Fibroblast of lung (primary cell): ENCODE data around the gene NRF1. TPM values are rescaled to one million over a fixed set of nuclear protein-coding genes. Genes with fewer than 3 reads are reported as not detected.

Source experiments
- DNase-seq, 2 donors: peaks; one replicate each; pipeline versions ENCODE4 v3.0.0 to v3.0.0-alpha.2; 2010; ENCODE audit warnings: low read depth in 2 of 2
- H2AFZ ChIP-seq: 2 replicates; pipeline ENCODE4 v1.5.1; 2012; ENCODE audit warnings: low read length, control low read depth, inconsistent platforms
- H3K27ac ChIP-seq: 2 replicates; pipeline ENCODE4 v1.5.1; 2011; ENCODE audit warnings: low read length, control low read depth; ENCODE audit not compliant: insufficient read depth
- H3K27me3 ChIP-seq: 2 replicates; pipeline ENCODE4 v1.5.1; 2011; ENCODE audit warnings: mild to moderate bottlenecking, low read length; ENCODE audit not compliant: control insufficient read depth, insufficient read depth
- H3K36me3 ChIP-seq: 2 replicates; pipeline ENCODE4 v1.5.1; 2011; ENCODE audit warnings: low read length; ENCODE audit not compliant: control insufficient read depth, insufficient read depth
- H3K4me1 ChIP-seq: 2 replicates; pipeline ENCODE4 v1.5.1; 2011; ENCODE audit warnings: low read length; ENCODE audit not compliant: control insufficient read depth, insufficient read depth; ENCODE audit errors: extremely low read depth
- H3K4me2 ChIP-seq: 2 replicates; pipeline ENCODE4 v1.5.1; 2011; ENCODE audit warnings: low read length, control low read depth; ENCODE audit not compliant: insufficient read depth; ENCODE audit errors: extremely low read depth
- H3K4me3 ChIP-seq, 4 experiments: fragments of 200-600 bp in 1 of 4; sonication (generic) in 1 of 4; replicated peaks in 1 of 4; 2 replicates each; pipeline ENCODE4 v1.5.1; 2011 to 2016; ENCODE audit warnings: low read length in 4 of 4, low read depth in 3 of 4, mild to moderate bottlenecking in 3 of 4, control low read depth in 2 of 4, inconsistent platforms in 1 of 4, mixed read lengths in 1 of 4; ENCODE audit not compliant: insufficient read depth in 1 of 4; ENCODE audit errors: control extremely low read depth in 1 of 4
- H3K79me2 ChIP-seq: 2 replicates; pipeline ENCODE4 v1.5.1; 2012; ENCODE audit warnings: mild to moderate bottlenecking, low read length, inconsistent platforms; ENCODE audit not compliant: control insufficient read depth, insufficient read depth
- H3K9ac ChIP-seq: 2 replicates; pipeline ENCODE4 v1.5.1; 2011; ENCODE audit warnings: mild to moderate bottlenecking, low read length, control low read depth; ENCODE audit not compliant: insufficient read depth
- H3K9me3 ChIP-seq: 2 replicates; pipeline ENCODE4 v1.5.1; 2012; ENCODE audit warnings: low read depth, low read length; ENCODE audit not compliant: control insufficient read depth, insufficient read depth
- H4K20me1 ChIP-seq: 2 replicates; pipeline ENCODE4 v1.5.1; 2011; ENCODE audit warnings: low read length; ENCODE audit not compliant: control insufficient read depth, insufficient read depth; ENCODE audit errors: extremely low read depth
- CTCF ChIP-seq, 2 donors: IDR thresholded peaks in 1 of 2; conservative IDR thresholded peaks in 1 of 2; 1 replicate in 1 of 2; 2 replicates in 1 of 2; pipeline ENCODE4 v1.5.1; 2011 to 2012; ENCODE audit warnings: low read length in 2 of 2, control low read depth in 1 of 2, inconsistent platforms in 1 of 2, low read depth in 1 of 2, mild to moderate bottlenecking in 1 of 2
- EZH2 ChIP-seq: IDR thresholded peaks from 2 replicates; pipeline ENCODE4 v1.5.1; 2012; ENCODE audit warnings: low read length, control low read depth, mild to moderate bottlenecking; ENCODE audit errors: missing control alignments
- polyA plus RNA-seq, 2 donors: library from polyadenylated mRNA; depleted of rRNA in 1 of 2; stranded (reverse) in 1 of 2; unstranded in 1 of 2; fragments of >200 nt; gene quantifications; 2 replicates each; pipeline ENCODE4 v1.2.1, GENCODE V29; 2011 to 2012; ENCODE audit warnings: missing spikeins in 1 of 2
- total RNA-seq: library from RNA; depleted of rRNA; stranded (reverse); fragments of >200 nt; gene quantifications from 2 replicates; pipeline ENCODE4 v1.2.1, GENCODE V29; 2014

The NRF1 gene
- total and polyA plus RNA-seq, 2 donors (not counting 1 experiment from before 2014, with no cell fraction given) = 7.3 to 15.5 TPM

- no peak overlapping the region for H3K4me3 ChIP-seq
- H3K4me2 ChIP-seq = no peak overlapping the region
- H3K4me1 ChIP-seq = no peaks in the 10 kb centered on the region
- no peak for DNase-seq
- no peaks in the 10 kb centered on the region for H3K79me2 ChIP-seq
- H3K9ac ChIP-seq = no peak overlapping the region
- TF ChIP-seq EZH2 (no peak), CTCF (conservative IDR thresholded peaks at IDR 0.05 in 1 of 2, IDR thresholded peaks at IDR 0.05 in 1 of 2; ENCODE audit: low read depth in 1 of 2, low read length in 2 of 2) (no peak)
- no peak overlapping the region for H3K27ac ChIP-seq
- no peaks in the 10 kb centered on the region for H3K36me3 ChIP-seq
- no peaks in the 10 kb centered on the region for H3K27me3 ChIP-seq
- no peaks in the 10 kb centered on the region for H3K9me3 ChIP-seq
- H2AFZ ChIP-seq = no peak overlapping the region
- H4K20me1 ChIP-seq = no peaks in the 10 kb centered on the region
These were observed 64.0 kb downstream of the NRF1 start for GRCh38 chr7:129675521-129675920.

DNA sequence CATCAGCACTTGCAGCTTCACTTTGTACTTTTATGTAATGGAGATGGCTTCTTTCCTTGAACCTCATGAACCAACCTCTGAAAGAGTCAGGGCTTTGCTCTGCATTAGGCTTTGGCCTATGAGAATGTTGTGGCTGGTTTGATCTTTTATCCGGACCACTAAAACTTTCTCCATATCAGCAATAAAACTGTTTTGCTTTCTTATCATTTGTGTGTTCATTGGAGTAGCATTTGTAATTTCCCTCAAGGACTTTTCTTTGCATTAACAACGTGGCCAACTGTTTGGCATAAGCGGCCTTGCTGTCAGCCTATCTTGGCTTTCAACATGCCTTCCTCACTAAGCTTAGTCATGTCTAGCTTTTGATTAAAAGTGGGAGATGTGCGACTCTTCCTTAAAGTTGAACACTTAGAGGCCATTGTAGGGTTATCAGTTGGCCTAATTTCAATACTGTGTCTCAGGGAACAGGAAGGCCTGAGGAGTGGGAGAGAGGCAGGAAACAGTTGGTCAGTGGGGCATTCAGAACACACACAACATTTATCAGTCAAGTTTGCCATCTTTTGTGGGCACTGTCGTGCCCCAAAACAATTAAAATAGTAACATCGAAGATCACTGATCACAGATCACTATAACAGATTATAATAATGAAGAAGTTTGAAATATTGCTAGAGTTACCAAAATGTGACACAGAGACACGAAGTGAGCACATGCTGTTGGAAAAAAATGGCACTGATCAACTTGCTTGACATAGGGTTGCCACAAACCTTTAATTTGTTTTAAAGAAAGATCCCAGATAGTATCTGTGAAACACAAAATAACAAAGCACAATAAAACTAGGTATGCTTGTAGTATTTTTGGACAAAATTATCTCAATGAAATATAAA, 64.7 kb downstream of the NRF1 start:
- Histone ChIP-seq H3K4me2 (no peak overlapping the region), H2AFZ (no peak overlapping the region), H4K20me1 (no peaks in the 10 kb centered on the region), H3K36me3 (no peaks in the 10 kb centered on the region), H3K4me3 (no peak overlapping the region), H3K79me2 (no peaks in the 10 kb centered on the region), H3K27ac (no peak overlapping the region), H3K4me1 (no peaks in the 10 kb centered on the region), H3K27me3 (no peaks in the 10 kb centered on the region), H3K9ac (no peak overlapping the region), H3K9me3 (no peaks in the 10 kb centered on the region)
- no peak for DNase-seq
- TF ChIP-seq CTCF (conservative IDR thresholded peaks at IDR 0.05 in 1 of 2, IDR thresholded peaks at IDR 0.05 in 1 of 2; ENCODE audit: low read depth in 1 of 2, low read length in 2 of 2) (no peak), EZH2 (no peak)

- Histone ChIP-seq H3K27ac (no peak overlapping the region), H3K4me2 (no peak overlapping the region), H4K20me1 (no peaks in the 10 kb centered on the region), H3K9me3 (no peaks in the 10 kb centered on the region), H3K4me1 (no peaks in the 10 kb centered on the region), H3K9ac (no peak overlapping the region), H3K4me3 (no peak overlapping the region), H3K27me3 (no peaks in the 10 kb centered on the region), H2AFZ (no peak overlapping the region), H3K36me3 (no peaks in the 10 kb centered on the region), H3K79me2 (no peaks in the 10 kb centered on the region)
- DNase-seq = no peak
- TF ChIP-seq CTCF (conservative IDR thresholded peaks at IDR 0.05 in 1 of 2, IDR thresholded peaks at IDR 0.05 in 1 of 2; ENCODE audit: low read depth in 1 of 2, low read length in 2 of 2) = no peak
- TF ChIP-seq EZH2 = no peak
These were observed 66.3 kb downstream of the NRF1 start for GRCh38 chr7:129677796-129678195.
